Endothelial cell of umbilical vein (primary cell): ENCODE data around the gene CAMTA1. TPM values are rescaled to one million over a fixed set of nuclear protein-coding genes. Genes with fewer than 3 reads are reported as not detected.

Experiments
- BruUV-seq: library from RNA; stranded (reverse); fragments of 400-500 nt; replicated peaks from 2 replicates; lab custom pipeline; 2021; lab: Mats Ljungman, UMichigan
- CTCF ChIA-PET: fragments of 300-600, 350-600 bp; sonication (Branson Sonifier 250); formaldehyde crosslinking; loops from one replicate; lab custom pipeline; 2021; ENCODE audit warnings: antibody characterized with exemption, inconsistent platforms; lab: Charles Lee
- POLR2A ChIA-PET: fragments of 300-600, 350-600 bp; sonication (Branson Sonifier 250); formaldehyde crosslinking; loops from one replicate; lab custom pipeline; 2021; ENCODE audit warnings: antibody characterized with exemption, inconsistent platforms; lab: Charles Lee
- DNase-seq: peaks from one replicate; pipeline ENCODE4 v3.0.0-alpha.2; 2011; ENCODE audit warnings: low read depth, low spot score
- FAIRE-seq: peaks from 2 replicates; lab custom pipeline; 2011; peaks lifted over from hg19 to GRCh38; lab: Jason Lieb, UNC
- H2AFZ ChIP-seq: 2 replicates; pipeline ENCODE4 v1.6.0; 2012; ENCODE audit warnings: low read depth, low read length, control low read depth, inconsistent platforms
- H3K27ac ChIP-seq: 2 replicates; pipeline ENCODE4 v1.5.1; 2011; ENCODE audit warnings: low read depth, mild to moderate bottlenecking, control low read depth, low read length, moderate library complexity; ENCODE audit not compliant: insufficient read depth
- H3K27me3 ChIP-seq, 2 experiments: 2 replicates each; pipeline versions ENCODE4 v1.6.0 to v1.6.1; 2011; ENCODE audit warnings: low read length in 2 of 2, mixed read lengths in 1 of 2; ENCODE audit not compliant: control insufficient read depth in 2 of 2, insufficient read depth in 2 of 2
- H3K36me3 ChIP-seq, 2 experiments: 2 replicates in 1 of 2; 3 replicates in 1 of 2; pipeline ENCODE4 v1.5.1; 2011; ENCODE audit warnings: low read length in 2 of 2, mild to moderate bottlenecking in 1 of 2, moderate library complexity in 1 of 2; ENCODE audit not compliant: control insufficient read depth in 2 of 2, insufficient read depth in 2 of 2; ENCODE audit errors: extremely low read depth in 1 of 2
- H3K4me1 ChIP-seq: 3 replicates; pipeline ENCODE4 v1.5.1; 2011; ENCODE audit warnings: mild to moderate bottlenecking, low read length; ENCODE audit not compliant: control insufficient read depth, insufficient read depth; ENCODE audit errors: extremely low read depth
- H3K4me2 ChIP-seq: 2 replicates; pipeline ENCODE4 v1.6.1; 2011; ENCODE audit warnings: low read length, control low read depth, mixed read lengths; ENCODE audit not compliant: insufficient read depth
- H3K4me3 ChIP-seq, 3 experiments: fragments of 200-600 bp in 1 of 3; sonication (generic), shearing (Covaris generic) in 1 of 3; replicated peaks in 1 of 3; 2 replicates each; pipeline ENCODE4 v1.5.1; 2011 to 2016; ENCODE audit warnings: control low read depth in 3 of 3, low read length in 3 of 3, mild to moderate bottlenecking in 2 of 3, inconsistent platforms in 1 of 3, low read depth in 1 of 3, moderate library complexity in 1 of 3; ENCODE audit not compliant: insufficient read depth in 1 of 3
- H3K79me2 ChIP-seq: 2 replicates; pipeline ENCODE4 v1.6.0; 2012; ENCODE audit warnings: low read length, inconsistent platforms; ENCODE audit not compliant: control insufficient read depth, insufficient read depth
- H3K9ac ChIP-seq: replicated peaks from 2 replicates; pipeline ENCODE3; 2011; ENCODE audit warnings: low read length, control low read depth; ENCODE audit not compliant: insufficient read depth; ENCODE audit errors: extremely low read depth
- H3K9me1 ChIP-seq: replicated peaks from 3 replicates; pipeline ENCODE4 v1.6.0; 2011; ENCODE audit warnings: mild to moderate bottlenecking, low read length; ENCODE audit not compliant: control insufficient read depth, insufficient read depth; ENCODE audit errors: extremely low read depth
- H3K9me3 ChIP-seq: replicated peaks from 2 replicates; pipeline ENCODE4 v1.5.1; 2012; ENCODE audit warnings: low read length, inconsistent platforms; ENCODE audit not compliant: control insufficient read depth, insufficient read depth
- H4K20me1 ChIP-seq: replicated peaks from 2 replicates; pipeline ENCODE3; 2011; ENCODE audit warnings: mild to moderate bottlenecking, low read length; ENCODE audit not compliant: control insufficient read depth, insufficient read depth; ENCODE audit errors: extremely low read depth
- CTCF ChIP-seq, 2 donors: IDR thresholded peaks; 1 replicate in 1 of 2; 2 replicates in 1 of 2; pipeline ENCODE4 v1.5.1; 2011; ENCODE audit warnings: low read length in 2 of 2, mild to moderate bottlenecking in 2 of 2, moderate library complexity in 2 of 2, control low read depth in 1 of 2, inconsistent platforms in 1 of 2, low read depth in 1 of 2; ENCODE audit not compliant: insufficient read depth in 1 of 2; ENCODE audit errors: extremely low read depth in 1 of 2
- EZH2 ChIP-seq: IDR thresholded peaks from 2 replicates; pipeline ENCODE4 v1.6.1; 2012; ENCODE audit warnings: borderline replicate concordance, low read depth, mild to moderate bottlenecking, moderate library complexity, low read length, inconsistent platforms; ENCODE audit not compliant: severe bottlenecking
- FOS ChIP-seq: IDR thresholded peaks from 2 replicates; pipeline ENCODE4 v1.6.1; 2011; ENCODE audit warnings: mild to moderate bottlenecking, low read length, moderate library complexity, borderline replicate concordance; ENCODE audit not compliant: insufficient read depth
- GATA2 ChIP-seq: IDR thresholded peaks from 2 replicates; pipeline ENCODE4 v1.7.0; 2011; ENCODE audit warnings: low read depth, mild to moderate bottlenecking, moderate library complexity, mixed read lengths, low read length; ENCODE audit not compliant: insufficient read length, insufficient read depth
- MYC ChIP-seq: IDR thresholded peaks from one replicate; pipeline ENCODE4 v1.6.1; 2011; ENCODE audit warnings: mild to moderate bottlenecking, low read depth, low read length
- POLR2A ChIP-seq: IDR thresholded peaks from 2 replicates; pipeline ENCODE4 v1.6.1; 2012; ENCODE audit warnings: low read depth, mild to moderate bottlenecking, control low read depth, low read length
- POLR2AphosphoS5 ChIP-seq: IDR thresholded peaks from 2 replicates; pipeline ENCODE4 v1.6.1; 2012; ENCODE audit warnings: low read depth, mild to moderate bottlenecking, control low read depth, low read length, moderate library complexity; ENCODE audit not compliant: insufficient read depth
- dilution Hi-C: fragments of 300-500 bp; cut with MboI; formaldehyde crosslinking; loops from one replicate; pipeline ENCODE4 v1.15.0; 2019; ENCODE audit warnings: low sequenced_read_pairs; ENCODE audit not compliant: extremely low pct_ligation_motif_present
- intact Hi-C: fragments of 100-400 bp; cut with micrococcal nuclease; formaldehyde crosslinking; loops from one replicate; pipeline ENCODE4 v1.10.0; 2022
- polyA plus RNA-seq, 4 experiments: library from polyadenylated mRNA; depleted of rRNA in 3 of 4; stranded (reverse) in 3 of 4; unstranded in 1 of 4; fragments of >200 nt; gene quantifications; 2 replicates each; pipeline versions ENCODE4 v1.2.1 to v1.2.3, GENCODE V29; 2011 to 2012; ENCODE audit warnings: missing spikeins in 1 of 4
- total RNA-seq: library from RNA; stranded (reverse); gene quantifications from 2 replicates; pipeline ENCODE4 v1.2.3, GENCODE V29; 2021
- TF ChIP-seq, protein P1 (sequence below): IDR thresholded peaks from 2 replicates; pipeline ENCODE4 v1.6.1; 2011; ENCODE audit not compliant: insufficient read depth, insufficient read length

Gene CAMTA1
- total and polyA plus RNA-seq, 2 donors (not counting 3 experiments of a cell fraction or from before 2014, with no cell fraction given), result 50.8 to 92.7 TPM

GRCh38 chr1:7068552-7068951 is 283.3 kb downstream of the CAMTA1 start:
- H3K79me2 ChIP-seq, result no peaks in the 10 kb centered on the region
- ChIA-PET CTCF (interaction anchor here (0.9 to 4.2 kb wide), 4 partner anchors 26 to 350 kb away, joined by 3 to 126 read pairs (median 7); no protein-coding TSS in a partner anchor), POLR2A (no interaction called here)
- intact Hi-C loops, result no loop called here
- H3K4me2 ChIP-seq, result no peak overlapping the region
- TF ChIP-seq EZH2 (no peak), POLR2AphosphoS5 (no peak), MYC (no peak), CTCF (IDR thresholded peaks at IDR 0.05; ENCODE audit: extremely low read depth in 1 of 2, insufficient read depth in 1 of 2, low read depth in 1 of 2, low read length in 2 of 2) (no peak), FOS (no peak), POLR2A (no peak), GATA2 (no peak)
- TF ChIP-seq, protein P1, sequence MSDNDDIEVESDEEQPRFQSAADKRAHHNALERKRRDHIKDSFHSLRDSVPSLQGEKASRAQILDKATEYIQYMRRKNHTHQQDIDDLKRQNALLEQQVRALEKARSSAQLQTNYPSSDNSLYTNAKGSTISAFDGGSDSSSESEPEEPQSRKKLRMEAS, result no peak
- DNase-seq (no peak), FAIRE-seq (no peak)
- no peak overlapping the region for H3K9ac ChIP-seq
- dilution Hi-C loops, result no loop called here
- no peak overlapping the region for H3K27ac ChIP-seq
- peaks cover 4% of the 10 kb centered on the region for H3K4me1 ChIP-seq
- no peaks in the 10 kb centered on the region for H3K9me3 ChIP-seq
- H3K9me1 ChIP-seq, result no peaks in the 10 kb centered on the region
- H2AFZ ChIP-seq, result no peak overlapping the region
- H3K27me3 ChIP-seq, result no peaks in the 10 kb centered on the region
- H4K20me1 ChIP-seq, result no peaks in the 10 kb centered on the region
- H3K36me3 ChIP-seq, result no peaks in the 10 kb centered on the region
- BruUV-seq, result no TSS peak
- no peak overlapping the region for H3K4me3 ChIP-seq
